Endothelial cell of umbilical vein (primary cell): ENCODE results near the gene KRT71. TPM values are rescaled to one million over a fixed set of nuclear protein-coding genes. Genes with fewer than 3 reads are reported as not detected.

Experiments used
- BruUV-seq: library from RNA; stranded (reverse); fragments of 400-500 nt; replicated peaks from 2 replicates; lab custom pipeline; 2021; lab: Mats Ljungman, UMichigan
- CTCF ChIA-PET: fragments of 300-600, 350-600 bp; sonication (Branson Sonifier 250); formaldehyde crosslinking; loops from one replicate; lab custom pipeline; 2021; ENCODE audit warnings: antibody characterized with exemption, inconsistent platforms; lab: Charles Lee
- POLR2A ChIA-PET: fragments of 300-600, 350-600 bp; sonication (Branson Sonifier 250); formaldehyde crosslinking; loops from one replicate; lab custom pipeline; 2021; ENCODE audit warnings: antibody characterized with exemption, inconsistent platforms; lab: Charles Lee
- DNase-seq: peaks from one replicate; pipeline ENCODE4 v3.0.0-alpha.2; 2011; ENCODE audit warnings: low read depth, low spot score
- FAIRE-seq: peaks from 2 replicates; lab custom pipeline; 2011; peaks lifted over from hg19 to GRCh38; lab: Jason Lieb, UNC
- H2AFZ ChIP-seq: 2 replicates; pipeline ENCODE4 v1.6.0; 2012; ENCODE audit warnings: low read depth, low read length, control low read depth, inconsistent platforms
- H3K27ac ChIP-seq: 2 replicates; pipeline ENCODE4 v1.5.1; 2011; ENCODE audit warnings: low read depth, mild to moderate bottlenecking, control low read depth, low read length, moderate library complexity; ENCODE audit not compliant: insufficient read depth
- H3K27me3 ChIP-seq, 2 experiments: 2 replicates each; pipeline versions ENCODE4 v1.6.0 to v1.6.1; 2011; ENCODE audit warnings: low read length in 2 of 2, mixed read lengths in 1 of 2; ENCODE audit not compliant: control insufficient read depth in 2 of 2, insufficient read depth in 2 of 2
- H3K36me3 ChIP-seq, 2 experiments: 2 replicates in 1 of 2; 3 replicates in 1 of 2; pipeline ENCODE4 v1.5.1; 2011; ENCODE audit warnings: low read length in 2 of 2, mild to moderate bottlenecking in 1 of 2, moderate library complexity in 1 of 2; ENCODE audit not compliant: control insufficient read depth in 2 of 2, insufficient read depth in 2 of 2; ENCODE audit errors: extremely low read depth in 1 of 2
- H3K4me1 ChIP-seq: 3 replicates; pipeline ENCODE4 v1.5.1; 2011; ENCODE audit warnings: mild to moderate bottlenecking, low read length; ENCODE audit not compliant: control insufficient read depth, insufficient read depth; ENCODE audit errors: extremely low read depth
- H3K4me2 ChIP-seq: 2 replicates; pipeline ENCODE4 v1.6.1; 2011; ENCODE audit warnings: low read length, control low read depth, mixed read lengths; ENCODE audit not compliant: insufficient read depth
- H3K4me3 ChIP-seq, 3 experiments: fragments of 200-600 bp in 1 of 3; sonication (generic), shearing (Covaris generic) in 1 of 3; replicated peaks in 1 of 3; 2 replicates each; pipeline ENCODE4 v1.5.1; 2011 to 2016; ENCODE audit warnings: control low read depth in 3 of 3, low read length in 3 of 3, mild to moderate bottlenecking in 2 of 3, inconsistent platforms in 1 of 3, low read depth in 1 of 3, moderate library complexity in 1 of 3; ENCODE audit not compliant: insufficient read depth in 1 of 3
- H3K79me2 ChIP-seq: 2 replicates; pipeline ENCODE4 v1.6.0; 2012; ENCODE audit warnings: low read length, inconsistent platforms; ENCODE audit not compliant: control insufficient read depth, insufficient read depth
- H3K9ac ChIP-seq: replicated peaks from 2 replicates; pipeline ENCODE3; 2011; ENCODE audit warnings: low read length, control low read depth; ENCODE audit not compliant: insufficient read depth; ENCODE audit errors: extremely low read depth
- H3K9me1 ChIP-seq: replicated peaks from 3 replicates; pipeline ENCODE4 v1.6.0; 2011; ENCODE audit warnings: mild to moderate bottlenecking, low read length; ENCODE audit not compliant: control insufficient read depth, insufficient read depth; ENCODE audit errors: extremely low read depth
- H3K9me3 ChIP-seq: replicated peaks from 2 replicates; pipeline ENCODE4 v1.5.1; 2012; ENCODE audit warnings: low read length, inconsistent platforms; ENCODE audit not compliant: control insufficient read depth, insufficient read depth
- H4K20me1 ChIP-seq: replicated peaks from 2 replicates; pipeline ENCODE3; 2011; ENCODE audit warnings: mild to moderate bottlenecking, low read length; ENCODE audit not compliant: control insufficient read depth, insufficient read depth; ENCODE audit errors: extremely low read depth
- EZH2 ChIP-seq: IDR thresholded peaks from 2 replicates; pipeline ENCODE4 v1.6.1; 2012; ENCODE audit warnings: borderline replicate concordance, low read depth, mild to moderate bottlenecking, moderate library complexity, low read length, inconsistent platforms; ENCODE audit not compliant: severe bottlenecking
- FOS ChIP-seq: IDR thresholded peaks from 2 replicates; pipeline ENCODE4 v1.6.1; 2011; ENCODE audit warnings: mild to moderate bottlenecking, low read length, moderate library complexity, borderline replicate concordance; ENCODE audit not compliant: insufficient read depth
- JUN ChIP-seq: IDR thresholded peaks from 2 replicates; pipeline ENCODE4 v1.6.1; 2011; ENCODE audit warnings: borderline replicate concordance, low read depth; ENCODE audit not compliant: insufficient read length, insufficient read depth
- MYC ChIP-seq: IDR thresholded peaks from one replicate; pipeline ENCODE4 v1.6.1; 2011; ENCODE audit warnings: mild to moderate bottlenecking, low read depth, low read length
- POLR2A ChIP-seq: IDR thresholded peaks from 2 replicates; pipeline ENCODE4 v1.6.1; 2012; ENCODE audit warnings: low read depth, mild to moderate bottlenecking, control low read depth, low read length
- POLR2AphosphoS5 ChIP-seq: IDR thresholded peaks from 2 replicates; pipeline ENCODE4 v1.6.1; 2012; ENCODE audit warnings: low read depth, mild to moderate bottlenecking, control low read depth, low read length, moderate library complexity; ENCODE audit not compliant: insufficient read depth
- dilution Hi-C: fragments of 300-500 bp; cut with MboI; formaldehyde crosslinking; loops from one replicate; pipeline ENCODE4 v1.15.0; 2019; ENCODE audit warnings: low sequenced_read_pairs; ENCODE audit not compliant: extremely low pct_ligation_motif_present
- intact Hi-C: fragments of 100-400 bp; cut with micrococcal nuclease; formaldehyde crosslinking; loops from one replicate; pipeline ENCODE4 v1.10.0; 2022
- polyA plus RNA-seq, 4 experiments: library from polyadenylated mRNA; depleted of rRNA in 3 of 4; stranded (reverse) in 3 of 4; unstranded in 1 of 4; fragments of >200 nt; gene quantifications; 2 replicates each; pipeline versions ENCODE4 v1.2.1 to v1.2.3, GENCODE V29; 2011 to 2012; ENCODE audit warnings: missing spikeins in 1 of 4
- total RNA-seq: library from RNA; stranded (reverse); gene quantifications from 2 replicates; pipeline ENCODE4 v1.2.3, GENCODE V29; 2021
- TF ChIP-seq, protein P1 (sequence below): IDR thresholded peaks from 2 replicates; pipeline ENCODE4 v1.6.1; 2011; ENCODE audit not compliant: insufficient read depth, insufficient read length
- TF ChIP-seq, protein P2 (sequence below), 2 donors: IDR thresholded peaks; 1 replicate in 1 of 2; 2 replicates in 1 of 2; pipeline ENCODE4 v1.5.1; 2011; ENCODE audit warnings: low read length in 2 of 2, mild to moderate bottlenecking in 2 of 2, moderate library complexity in 2 of 2, control low read depth in 1 of 2, inconsistent platforms in 1 of 2, low read depth in 1 of 2; ENCODE audit not compliant: insufficient read depth in 1 of 2; ENCODE audit errors: extremely low read depth in 1 of 2

KRT71 gene
- total and polyA plus RNA-seq, 2 donors (not counting 3 experiments of a cell fraction or from before 2014, with no cell fraction given), result not detected

- dilution Hi-C loops (no loop called here), intact Hi-C loops (no loop called here)
- Histone ChIP-seq H3K27ac (no peak overlapping the region), H3K4me1 (no peaks in the 10 kb centered on the region), H2AFZ (no peak overlapping the region), H3K79me2 (no peaks in the 10 kb centered on the region), H4K20me1 (no peaks in the 10 kb centered on the region), H3K9me3 (no peaks in the 10 kb centered on the region), H3K9ac (no peak overlapping the region), H3K9me1 (no peaks in the 10 kb centered on the region), H3K4me2 (no peak overlapping the region), H3K36me3 (no peaks in the 10 kb centered on the region), H3K4me3 (no peak overlapping the region), H3K27me3 (peaks cover 0 to 2% of the 10 kb centered on the region in 2 experiments)
- CTCF ChIA-PET, result interaction anchor here (1.8 kb wide), 1 partner anchor 276 kb away, joined by 6 read pairs; no protein-coding TSS in a partner anchor
- FAIRE-seq (no peak), DNase-seq (no peak)
- BruUV-seq, result no TSS peak
- TF ChIP-seq EZH2, result no peak
- TF ChIP-seq POLR2AphosphoS5, result no peak
- TF ChIP-seq, protein P1, sequence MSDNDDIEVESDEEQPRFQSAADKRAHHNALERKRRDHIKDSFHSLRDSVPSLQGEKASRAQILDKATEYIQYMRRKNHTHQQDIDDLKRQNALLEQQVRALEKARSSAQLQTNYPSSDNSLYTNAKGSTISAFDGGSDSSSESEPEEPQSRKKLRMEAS, result no peak
- TF ChIP-seq, protein P2, sequence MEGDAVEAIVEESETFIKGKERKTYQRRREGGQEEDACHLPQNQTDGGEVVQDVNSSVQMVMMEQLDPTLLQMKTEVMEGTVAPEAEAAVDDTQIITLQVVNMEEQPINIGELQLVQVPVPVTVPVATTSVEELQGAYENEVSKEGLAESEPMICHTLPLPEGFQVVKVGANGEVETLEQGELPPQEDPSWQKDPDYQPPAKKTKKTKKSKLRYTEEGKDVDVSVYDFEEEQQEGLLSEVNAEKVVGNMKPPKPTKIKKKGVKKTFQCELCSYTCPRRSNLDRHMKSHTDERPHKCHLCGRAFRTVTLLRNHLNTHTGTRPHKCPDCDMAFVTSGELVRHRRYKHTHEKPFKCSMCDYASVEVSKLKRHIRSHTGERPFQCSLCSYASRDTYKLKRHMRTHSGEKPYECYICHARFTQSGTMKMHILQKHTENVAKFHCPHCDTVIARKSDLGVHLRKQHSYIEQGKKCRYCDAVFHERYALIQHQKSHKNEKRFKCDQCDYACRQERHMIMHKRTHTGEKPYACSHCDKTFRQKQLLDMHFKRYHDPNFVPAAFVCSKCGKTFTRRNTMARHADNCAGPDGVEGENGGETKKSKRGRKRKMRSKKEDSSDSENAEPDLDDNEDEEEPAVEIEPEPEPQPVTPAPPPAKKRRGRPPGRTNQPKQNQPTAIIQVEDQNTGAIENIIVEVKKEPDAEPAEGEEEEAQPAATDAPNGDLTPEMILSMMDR (IDR thresholded peaks at IDR 0.05; ENCODE audit: extremely low read depth in 1 of 2, insufficient read depth in 1 of 2, low read depth in 1 of 2, low read length in 2 of 2), result no peak
- TF ChIP-seq POLR2A, result no peak
- no peak for TF ChIP-seq FOS
- TF ChIP-seq MYC, result no peak
- TF ChIP-seq JUN, result no peak
- POLR2A ChIA-PET, result no interaction called here
Measured at GRCh38 chr12:52590021-52590420, 37.1 kb upstream of the KRT71 start.
